ENCODE measurements around the gene CEP104. TPM values are rescaled to one million over a fixed set of nuclear protein-coding genes. Genes with fewer than 3 reads are reported as not detected.
A peak's percentile ranks its signal among the peaks of the same experiment; 100 is the strongest.

CEP104 gene
- 10 to 100 TPM; 12.2 to 26.5 (median 19.8) TPM for total RNA-seq

DNA sequence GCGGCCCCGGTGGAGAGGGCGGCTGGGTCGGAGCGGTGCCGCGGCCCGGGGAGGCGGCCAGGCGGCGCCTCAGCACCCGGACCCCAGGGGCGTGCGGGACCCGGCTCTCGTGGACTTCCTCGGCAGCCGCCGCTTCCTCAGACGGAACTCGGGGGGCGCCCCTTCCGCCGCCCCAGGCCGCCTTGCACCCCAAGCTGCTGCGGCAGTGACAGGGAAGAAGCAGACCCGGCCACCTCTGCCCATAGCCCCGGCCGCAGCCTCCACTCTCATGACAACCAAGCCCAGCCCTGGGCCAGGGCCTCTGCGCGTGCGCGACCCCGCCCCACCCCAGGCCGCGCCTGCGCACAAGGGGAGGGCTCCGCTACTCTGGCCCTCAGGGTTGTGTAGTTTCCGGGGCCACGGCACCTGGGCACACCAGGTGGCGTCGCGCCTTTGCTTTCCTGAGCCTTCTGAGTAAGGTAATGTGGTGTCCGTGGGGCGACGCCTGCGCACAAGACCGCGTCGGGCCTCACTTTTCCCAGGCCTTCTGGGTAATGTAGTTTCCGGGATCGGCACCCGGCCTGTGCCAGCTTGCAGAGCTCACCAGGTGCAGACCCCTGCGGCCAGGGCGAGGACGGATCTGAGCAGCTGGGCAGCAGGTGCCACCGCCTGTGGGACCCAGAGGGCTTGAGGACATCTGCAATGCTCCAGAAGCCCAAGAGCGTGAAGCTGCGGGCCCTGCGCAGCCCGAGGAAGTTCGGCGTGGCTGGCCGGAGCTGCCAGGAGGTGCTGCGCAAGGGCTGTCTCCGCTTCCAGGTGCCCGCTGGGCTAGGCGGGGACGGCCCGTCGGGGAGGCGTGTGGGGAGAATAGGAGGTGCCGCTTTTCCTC, at the start of gene CEP104, which contains the start of gene DFFB:
Gene CEP104, minus strand, starts transcription at position 289 of the 868 bp plus-strand sequence. CDS start 4,804 bp downstream, outside the sequence.
Gene DFFB, plus strand, starts transcription at position 554 of the 868 bp plus-strand sequence. Its CDS starts 128 bp downstream, at position 682.
- 0 to 6% (median 1%) methylated on average over 10 to 24 of the region's 73 CpGs; no CpG with 5 or more reads in 6 of the 10 experiments for WGBS, 10 experiments
- ATAC-seq (replicated peaks in 6 of 8): peak; percentile 75 to 95 (median 92)
- in situ Hi-C loops (cut with MboI; ENCODE audit: low pct_unique_long_range_greater_than_20kb in 2 of 9, low sequenced_read_pairs in 9 of 9, unreplicated experiment in 9 of 9): no loop called here
- peak within 1 kb of the TSS; percentile 74 to 88 (median 77) for H3K4me3 ChIP-seq
- no peak within 1 kb of the TSS for H3K27ac ChIP-seq
- peaks cover 8 to 18% of the 10 kb centered on the region in 2 donors for H3K4me1 ChIP-seq (replicated peaks in 1 of 2)

DNA sequence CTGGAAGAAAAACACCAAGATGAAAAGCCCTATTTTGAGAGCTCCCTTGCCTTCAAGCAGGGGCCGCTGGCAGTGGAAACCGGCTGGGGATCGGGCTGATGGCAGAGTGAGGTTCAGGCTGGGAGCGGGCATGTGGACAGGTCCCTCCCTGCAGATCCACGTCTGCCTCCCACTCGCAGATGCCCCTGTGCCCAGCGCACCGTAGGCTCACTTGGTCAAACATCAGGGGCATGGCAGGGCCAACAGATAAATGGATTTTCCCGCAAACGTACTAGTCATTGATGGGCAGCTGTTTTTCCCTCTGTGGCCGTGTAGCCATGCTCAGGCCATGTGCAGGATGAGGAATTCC, 49.6 kb upstream of the CEP104 start:
- WGBS, 10 experiments: 80 to 100% (median 91%) methylated on average over 2 to 10 of the region's 11 CpGs; no CpG with 5 or more reads in 3 of the 10 experiments
- Histone ChIP-seq H3K27ac (no peak overlapping the region), H3K4me1 (replicated peaks in 1 of 2) (peaks cover 8 to 14% of the 10 kb centered on the region in 2 donors), H3K4me3 (no peak overlapping the region)
- no peak for ATAC-seq (replicated peaks in 6 of 8)
- in situ Hi-C loops (cut with MboI; ENCODE audit: low pct_unique_long_range_greater_than_20kb in 2 of 9, low sequenced_read_pairs in 9 of 9, unreplicated experiment in 9 of 9): loop anchor here in 3 of 9 experiments (25.0 kb wide), 5 partner anchors 706 to 1831 kb away; partner anchors contain the start of gene AJAP1 (in 1 of the 3)

DNA sequence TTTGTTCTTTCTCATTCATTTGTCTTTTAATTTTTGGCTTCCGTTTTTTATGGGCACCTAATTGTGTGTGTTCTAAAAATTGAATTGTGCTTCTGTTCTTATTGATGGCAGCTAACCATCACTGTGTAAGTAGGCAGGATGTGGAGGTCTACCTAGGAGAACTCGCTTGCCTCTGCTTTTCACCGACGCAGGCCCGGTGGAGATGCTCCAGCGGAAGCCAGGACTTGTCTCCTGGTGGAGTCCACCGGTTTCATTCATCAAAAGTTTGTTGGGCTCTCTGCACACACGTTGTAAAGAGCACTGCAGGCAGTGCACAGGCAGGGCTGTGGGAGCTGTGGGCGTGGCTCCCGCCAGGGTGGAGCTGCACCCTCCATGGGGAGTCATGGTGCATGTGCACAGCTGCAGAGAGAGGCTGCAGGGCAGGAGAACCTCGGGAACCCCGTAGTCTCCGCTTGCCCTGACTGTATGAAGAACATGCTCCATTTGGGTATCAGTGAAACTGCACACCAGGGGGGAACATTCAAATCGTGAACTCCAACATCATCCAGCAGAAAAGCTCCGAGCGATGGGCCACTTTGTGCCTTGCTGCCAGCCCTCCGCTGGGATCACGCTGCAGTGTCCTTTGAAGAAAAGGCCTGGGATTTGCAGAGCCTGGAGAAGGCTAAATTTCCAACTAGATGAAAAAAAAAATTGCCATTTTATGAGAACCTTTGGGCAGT, 49.1 kb upstream of the CEP104 start:
- H3K4me1 ChIP-seq (replicated peaks in 1 of 2): peaks cover 6 to 11% of the 10 kb centered on the region in 2 donors
- 57 to 86% (median 76%) methylated on average over 1 to 18 of the region's 18 CpGs; no CpG with 5 or more reads in 2 of the 10 experiments for WGBS, 10 experiments
- no peak overlapping the region for H3K4me3 ChIP-seq
- ATAC-seq (replicated peaks in 6 of 8): peak in 2 of 8 experiments; percentile 16 to 32
- no peak overlapping the region for H3K27ac ChIP-seq
- in situ Hi-C loops (cut with MboI; ENCODE audit: low pct_unique_long_range_greater_than_20kb in 2 of 9, low sequenced_read_pairs in 9 of 9, unreplicated experiment in 9 of 9): loop anchor here in 3 of 9 experiments (25.0 kb wide), 5 partner anchors 706 to 1831 kb away; partner anchors contain the start of gene AJAP1 (in 1 of the 3)

DNA sequence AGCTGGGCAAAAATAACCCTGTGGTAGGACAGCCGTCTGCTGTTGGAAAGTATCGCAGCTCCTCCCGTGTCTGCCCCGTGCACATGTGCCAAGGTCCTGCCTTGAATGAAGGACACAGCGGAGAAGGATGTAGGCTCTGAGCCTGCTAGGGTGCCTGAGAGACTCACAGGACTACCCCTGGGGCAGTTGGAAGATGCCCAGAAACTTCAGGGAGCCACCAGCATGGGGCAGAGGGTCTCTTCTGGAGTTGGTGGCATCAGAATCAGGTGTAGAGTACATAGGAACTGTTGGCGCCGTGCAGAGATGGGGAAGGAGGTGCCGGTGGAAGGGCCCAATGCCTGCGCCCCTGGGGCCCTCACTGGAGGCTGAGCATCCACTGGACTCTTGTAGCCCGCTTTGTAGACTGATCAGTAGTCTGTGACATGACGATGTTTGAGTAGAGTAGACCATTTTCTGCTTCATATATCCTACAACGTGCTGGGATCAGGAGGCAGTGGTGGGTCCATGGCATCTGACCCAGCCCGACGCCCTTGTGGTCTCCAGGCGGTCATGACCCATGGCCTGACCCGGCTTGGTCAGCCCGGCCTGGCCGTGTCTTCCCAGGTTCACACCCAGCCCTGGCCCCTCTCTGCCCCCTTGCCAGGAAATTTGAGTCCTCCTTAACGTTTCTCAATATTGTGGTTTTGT, 48.4 kb upstream of the CEP104 start:
- 43 to 93% (median 79%) methylated on average over 1 to 16 of the region's 19 CpGs; no CpG with 5 or more reads in 2 of the 10 experiments for WGBS, 10 experiments
- H3K4me3 ChIP-seq: no peak overlapping the region
- in situ Hi-C loops (cut with MboI; ENCODE audit: low pct_unique_long_range_greater_than_20kb in 2 of 9, low sequenced_read_pairs in 9 of 9, unreplicated experiment in 9 of 9): loop anchor here in 3 of 9 experiments (25.0 kb wide), 5 partner anchors 707 to 1832 kb away; partner anchors contain the start of gene AJAP1 (in 1 of the 3)
- H3K27ac ChIP-seq: no peak overlapping the region
- no peak for ATAC-seq (replicated peaks in 6 of 8)
- peaks cover 3 to 8% of the 10 kb centered on the region in 2 donors for H3K4me1 ChIP-seq (replicated peaks in 1 of 2)

DNA sequence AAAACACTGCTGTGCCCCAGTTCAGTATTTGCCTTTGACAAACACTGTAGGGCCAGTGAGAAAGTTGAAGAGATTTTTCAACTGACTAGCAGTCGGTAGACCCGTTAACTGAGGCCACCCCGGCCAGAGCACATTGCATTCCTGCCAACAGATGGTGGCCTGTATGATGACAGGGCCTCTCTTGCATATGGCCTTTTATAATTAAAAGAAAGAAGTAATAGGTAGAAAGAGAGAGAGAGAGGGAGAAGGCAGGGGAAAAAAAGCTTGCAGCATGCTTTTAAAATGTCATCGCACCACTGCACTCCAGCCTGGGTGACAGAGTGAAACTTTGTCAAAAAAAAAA, 47.8 kb upstream of the CEP104 start:
- Histone ChIP-seq H3K27ac (no peak overlapping the region), H3K4me3 (no peak overlapping the region), H3K4me1 (replicated peaks in 1 of 2) (peaks cover 3 to 8% of the 10 kb centered on the region in 2 donors)
- WGBS, 10 experiments: 53 to 100% (median 75%) methylated on average over 1 to 4 of the region's 4 CpGs; no CpG with 5 or more reads in 1 of the 10 experiments
- ATAC-seq (replicated peaks in 6 of 8): no peak
- in situ Hi-C loops (cut with MboI; ENCODE audit: low pct_unique_long_range_greater_than_20kb in 2 of 9, low sequenced_read_pairs in 9 of 9, unreplicated experiment in 9 of 9): loop anchor here in 3 of 9 experiments (25.0 kb wide), 5 partner anchors 707 to 1832 kb away; partner anchors contain the start of gene AJAP1 (in 1 of the 3)

DNA sequence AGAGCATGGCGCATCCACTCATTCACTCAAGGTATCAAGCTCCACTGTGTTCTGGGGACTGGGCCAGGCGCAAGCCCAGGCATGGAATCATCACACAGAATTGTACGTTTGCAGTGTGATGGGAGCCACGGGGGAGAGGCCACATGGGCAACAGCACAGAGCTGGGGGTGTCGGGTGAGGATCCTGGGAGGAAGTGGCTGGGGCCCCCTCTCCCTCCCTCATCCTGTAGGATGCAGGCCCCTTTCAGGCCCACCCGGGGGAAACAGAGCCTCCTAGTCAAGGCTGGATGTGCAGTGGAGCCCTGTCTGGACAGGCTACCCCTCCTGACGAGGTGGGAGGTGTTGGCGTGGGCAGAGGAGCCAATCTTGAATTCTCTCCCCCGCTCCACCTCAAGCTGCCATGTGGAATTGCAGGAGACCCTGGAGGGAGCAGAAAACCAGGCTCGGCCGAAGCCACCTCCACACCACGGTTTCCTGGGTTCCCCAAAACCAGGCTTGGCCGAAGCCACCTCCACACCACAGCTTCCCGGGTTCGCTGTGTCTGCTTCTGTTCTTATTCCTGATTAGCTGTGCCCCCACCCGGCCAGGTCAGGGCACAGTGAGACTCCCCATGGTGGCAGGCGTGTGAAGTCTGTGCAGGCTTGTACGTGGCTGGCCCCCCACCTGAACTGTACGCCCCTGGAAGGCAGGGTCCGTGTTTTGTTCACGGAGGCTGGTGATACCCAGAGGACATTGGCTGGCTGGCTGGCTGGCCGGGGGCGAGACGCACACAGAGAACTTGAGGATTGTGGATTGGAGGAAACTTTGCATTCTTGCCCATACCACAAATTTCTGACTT, 47.2 kb upstream of the CEP104 start:
- in situ Hi-C loops (cut with MboI; ENCODE audit: low pct_unique_long_range_greater_than_20kb in 2 of 9, low sequenced_read_pairs in 9 of 9, unreplicated experiment in 9 of 9): loop anchor here in 3 of 9 experiments (25.0 kb wide), 5 partner anchors 708 to 1833 kb away; partner anchors contain the start of gene AJAP1 (in 1 of the 3)
- Histone ChIP-seq H3K4me1 (replicated peaks in 1 of 2) (peaks cover 2 to 3% of the 10 kb centered on the region in 2 donors), H3K27ac (no peak overlapping the region), H3K4me3 (no peak overlapping the region)
- WGBS, 10 experiments: 74 to 100% (median 88%) methylated on average over 1 to 12 of the region's 24 CpGs; no CpG with 5 or more reads in 2 of the 10 experiments
- ATAC-seq (replicated peaks in 6 of 8): no peak

DNA sequence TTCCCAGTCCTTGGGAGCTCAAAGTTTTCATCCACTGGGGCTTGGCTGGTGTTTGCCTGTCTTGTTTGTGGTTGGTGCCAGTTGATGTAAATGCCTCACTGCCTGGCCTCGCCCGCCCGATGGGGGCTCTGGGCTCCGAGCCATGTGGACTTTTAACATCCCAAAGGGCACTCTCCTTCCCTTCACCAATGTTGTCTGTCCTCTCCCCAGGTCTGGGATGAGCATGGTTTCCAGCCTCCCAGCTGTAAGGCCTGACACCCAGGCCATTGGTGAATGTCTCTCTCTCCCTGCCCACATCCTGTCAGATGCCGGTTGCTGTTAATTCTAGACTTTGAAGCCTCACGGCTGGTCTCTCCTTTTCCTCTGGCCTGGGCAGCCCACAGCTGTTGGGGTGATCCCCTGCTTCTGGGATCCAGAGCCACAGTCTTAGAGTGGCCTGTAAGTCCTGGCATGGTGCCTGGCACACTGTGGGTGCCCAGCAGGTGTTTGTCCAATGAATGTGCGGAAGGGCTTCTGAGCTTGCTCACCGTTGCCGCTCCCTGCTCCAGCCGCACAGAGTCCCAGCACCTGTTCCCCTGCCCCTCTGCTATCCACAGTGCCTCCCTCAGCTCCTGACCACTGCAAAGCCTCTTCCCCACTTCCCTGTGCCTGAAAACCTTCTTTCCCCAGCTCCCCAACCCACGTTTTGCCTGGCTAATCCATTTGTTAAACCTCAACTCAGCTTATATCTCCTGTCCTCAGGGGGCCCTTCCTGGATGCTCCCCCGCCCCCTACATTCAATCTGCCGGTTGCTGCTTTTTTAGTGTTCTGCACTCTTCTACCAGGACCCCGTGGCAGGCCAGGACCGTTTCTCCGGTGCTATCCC, 46.4 kb upstream of the CEP104 start:
- Histone ChIP-seq H3K27ac (no peak overlapping the region), H3K4me1 (replicated peaks in 1 of 2) (peaks cover 3 to 5% of the 10 kb centered on the region in 2 donors), H3K4me3 (no peak overlapping the region)
- WGBS, 10 experiments: 54 to 86% (median 75%) methylated on average over 3 to 9 of the region's 16 CpGs; no CpG with 5 or more reads in 2 of the 10 experiments
- in situ Hi-C loops (cut with MboI; ENCODE audit: low pct_unique_long_range_greater_than_20kb in 2 of 9, low sequenced_read_pairs in 9 of 9, unreplicated experiment in 9 of 9): loop anchor here in 3 of 9 experiments (25.0 kb wide), 5 partner anchors 709 to 1834 kb away; partner anchors contain the start of gene AJAP1 (in 1 of the 3)
- ATAC-seq (replicated peaks in 6 of 8): no peak

DNA sequence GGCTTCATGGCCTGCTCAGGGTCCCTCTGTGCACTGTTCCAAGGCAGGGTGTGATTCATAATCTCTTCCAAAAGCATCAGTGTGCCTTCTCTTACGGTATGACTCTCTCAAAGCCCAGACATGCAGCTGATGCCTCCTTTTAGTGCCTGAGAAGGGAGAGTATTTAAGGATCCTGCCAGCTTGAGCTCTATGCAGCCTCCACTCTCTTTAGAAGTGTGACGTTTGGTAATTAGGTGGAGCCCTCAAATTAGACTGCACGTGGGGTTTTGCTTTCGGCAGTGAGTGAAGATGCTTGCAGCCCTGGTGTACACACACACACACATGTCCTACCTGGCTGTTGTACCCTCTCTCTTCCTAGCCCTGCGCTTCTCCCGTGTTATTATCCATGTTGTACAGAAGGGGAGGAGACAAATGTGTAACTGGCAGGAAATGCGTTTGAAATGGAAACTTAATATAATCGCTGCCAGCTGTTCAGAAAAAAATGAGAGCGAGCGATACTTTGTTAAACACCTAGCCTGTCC, 45.6 kb upstream of the CEP104 start:
- Histone ChIP-seq H3K4me3 (no peak overlapping the region), H3K27ac (no peak overlapping the region), H3K4me1 (replicated peaks in 1 of 2) (peaks cover 3 to 5% of the 10 kb centered on the region in 2 donors)
- ATAC-seq (replicated peaks in 6 of 8): no peak
- in situ Hi-C loops (cut with MboI; ENCODE audit: low pct_unique_long_range_greater_than_20kb in 2 of 9, low sequenced_read_pairs in 9 of 9, unreplicated experiment in 9 of 9): loop anchor here in 3 of 9 experiments (25.0 kb wide), 5 partner anchors 710 to 1835 kb away; partner anchors contain the start of gene AJAP1 (in 1 of the 3)
- 0 to 100% (median 85%) methylated on average over 1 to 8 of the region's 10 CpGs; no CpG with 5 or more reads in 1 of the 10 experiments for WGBS, 10 experiments

DNA sequence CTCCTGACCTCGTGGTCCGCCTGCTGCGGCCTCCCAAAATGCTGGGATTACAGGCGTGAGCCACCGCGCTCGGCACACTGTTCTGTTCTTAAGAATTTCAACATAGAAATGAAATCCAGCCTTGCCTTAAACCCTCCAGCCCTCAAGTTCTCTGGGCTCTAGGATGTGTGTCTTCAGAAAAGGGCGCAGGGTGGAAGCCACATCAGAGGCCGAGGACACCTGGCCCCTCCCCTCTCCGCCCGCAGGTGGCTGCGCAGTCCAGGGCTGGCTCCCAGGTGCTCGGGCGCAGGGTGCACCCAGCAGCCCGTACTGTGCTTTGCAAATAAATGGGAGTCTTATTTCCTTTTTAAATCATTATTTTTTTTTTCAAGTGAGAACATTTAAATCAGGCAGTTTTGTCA, 45.1 kb upstream of the CEP104 start:
- H3K27ac ChIP-seq: no peak overlapping the region
- 93 to 100% (median 97%) methylated on average over 3 to 10 of the region's 15 CpGs; no CpG with 5 or more reads in 4 of the 10 experiments for WGBS, 10 experiments
- no peak for ATAC-seq (replicated peaks in 6 of 8)
- H3K4me3 ChIP-seq: no peak overlapping the region
- in situ Hi-C loops (cut with MboI; ENCODE audit: low pct_unique_long_range_greater_than_20kb in 2 of 9, low sequenced_read_pairs in 9 of 9, unreplicated experiment in 9 of 9): loop anchor here in 3 of 9 experiments (25.0 kb wide), 5 partner anchors 710 to 1835 kb away; partner anchors contain the start of gene AJAP1 (in 1 of the 3)
- H3K4me1 ChIP-seq (replicated peaks in 1 of 2): peaks cover 3 to 5% of the 10 kb centered on the region in 2 donors

DNA sequence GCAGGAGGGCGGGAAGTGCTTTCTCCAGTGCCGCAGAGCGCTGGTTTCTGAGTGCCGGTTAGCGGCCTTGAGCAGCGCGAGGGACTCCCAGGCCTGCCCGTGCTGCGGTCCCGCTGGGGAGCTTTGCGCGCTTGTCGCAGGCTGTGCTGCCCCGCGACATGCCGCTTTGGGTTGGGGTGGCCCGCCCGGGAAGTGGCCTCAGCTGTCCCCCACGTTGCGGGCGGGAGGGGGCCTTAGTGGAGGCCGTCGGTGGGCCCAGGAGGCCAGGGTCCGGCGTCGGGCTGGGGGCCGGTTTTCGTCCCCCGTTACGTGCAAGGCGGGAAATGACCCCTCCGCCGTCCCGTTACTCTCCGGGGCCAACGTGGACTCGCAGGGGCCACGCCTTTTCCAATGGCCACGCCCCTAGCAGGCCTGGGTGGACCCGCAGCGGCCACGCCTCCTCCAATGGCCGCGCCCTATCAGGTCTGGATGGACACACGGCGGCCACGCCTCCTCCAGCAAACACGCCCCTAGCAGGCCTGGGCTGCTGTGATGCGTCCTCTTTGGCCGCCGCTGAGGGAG, 44.0 kb upstream of the CEP104 start:
- 0 to 30% (median 0%) methylated on average over 2 to 19 of the region's 51 CpGs; no CpG with 5 or more reads in 5 of the 10 experiments for WGBS, 10 experiments
- peak; percentile 48 to 70 (median 54) for ATAC-seq (replicated peaks in 6 of 8)
- peaks cover 3 to 5% of the 10 kb centered on the region in 2 donors for H3K4me1 ChIP-seq (replicated peaks in 1 of 2)
- in situ Hi-C loops (cut with MboI; ENCODE audit: low pct_unique_long_range_greater_than_20kb in 2 of 9, low sequenced_read_pairs in 9 of 9, unreplicated experiment in 9 of 9): loop anchor here in 3 of 9 experiments (25.0 kb wide), 5 partner anchors 711 to 1836 kb away; partner anchors contain the start of gene AJAP1 (in 1 of the 3)
- H3K4me3 ChIP-seq: peak overlapping the region; percentile 57 to 86 (median 77)
- peak overlapping the region; percentile 94 to 98 for H3K27ac ChIP-seq
